Ishikawa (cell line): Measurements from ENCODE around the gene PLEKHG4.

Experiments
- CEBPB ChIP-seq: IDR thresholded peaks from 2 replicates; pipeline ENCODE4 v1.6.1; 2012
- CREB1 ChIP-seq: IDR thresholded peaks from 2 replicates; pipeline ENCODE4 v1.6.1; 2012; ENCODE audit warnings: low read depth
- EGR1 ChIP-seq: IDR thresholded peaks from 2 replicates; pipeline ENCODE4 v1.6.1; 2012
- EP300 ChIP-seq: IDR thresholded peaks from 2 replicates; pipeline ENCODE4 v1.6.1; 2012; ENCODE audit warnings: borderline replicate concordance
- FOXM1 ChIP-seq: IDR thresholded peaks from 2 replicates; pipeline ENCODE4 v1.6.1; 2012; ENCODE audit warnings: low read depth, borderline replicate concordance
- MAX ChIP-seq: IDR thresholded peaks from 2 replicates; pipeline ENCODE4 v1.6.1; 2012
- NFIC ChIP-seq: IDR thresholded peaks from 2 replicates; pipeline ENCODE4 v1.6.1; 2012
- RAD21 ChIP-seq: IDR thresholded peaks from 2 replicates; pipeline ENCODE4 v1.6.1; 2012; ENCODE audit warnings: low read depth
- REST ChIP-seq: IDR thresholded peaks from 2 replicates; pipeline ENCODE4 v1.6.1; 2012; ENCODE audit warnings: low read depth, mild to moderate bottlenecking
- TAF1 ChIP-seq: IDR thresholded peaks from 2 replicates; pipeline ENCODE4 v1.6.1; 2012; ENCODE audit warnings: low read depth, mild to moderate bottlenecking
- TCF12 ChIP-seq: IDR thresholded peaks from 2 replicates; pipeline ENCODE4 v1.6.1; 2012; ENCODE audit warnings: low read depth
- TEAD4 ChIP-seq: IDR thresholded peaks from 2 replicates; pipeline ENCODE4 v1.6.1; 2012
- USF1 ChIP-seq: IDR thresholded peaks from 2 replicates; pipeline ENCODE4 v1.6.1; 2012
- YY1 ChIP-seq: IDR thresholded peaks from 2 replicates; pipeline ENCODE4 v1.6.1; 2012; ENCODE audit warnings: low read depth
- ZBTB7A ChIP-seq: IDR thresholded peaks from 2 replicates; pipeline ENCODE4 v1.6.1; 2012; ENCODE audit warnings: low read depth

PLEKHG4 gene

GRCh38 chr16:67287960-67288359 lies 8.6 kb downstream of the PLEKHG4 start:
- TF ChIP-seq TCF12: no peak
- TF ChIP-seq YY1: no peak
- TF ChIP-seq NFIC: no peak
- no peak for TF ChIP-seq EP300
- no peak for TF ChIP-seq FOXM1
- no peak for TF ChIP-seq MAX
- TF ChIP-seq RAD21: no peak
- no peak for TF ChIP-seq CREB1
- TF ChIP-seq TAF1: no peak
- TF ChIP-seq REST: no peak
- TF ChIP-seq USF1: no peak
- TF ChIP-seq CEBPB: no peak
- TF ChIP-seq EGR1: no peak
- no peak for TF ChIP-seq ZBTB7A
- TF ChIP-seq TEAD4: no peak

- TF ChIP-seq EGR1 (no peak), TAF1 (no peak), CREB1 (no peak), RAD21 (no peak), TEAD4 (no peak), FOXM1 (no peak), EP300 (no peak), YY1 (no peak), MAX (no peak), TCF12 (no peak), CEBPB (no peak), ZBTB7A (no peak), NFIC (no peak), USF1 (no peak), REST (no peak)
Measured at GRCh38 chr16:67291461-67291860, 12.1 kb downstream of the PLEKHG4 start.

DNA sequence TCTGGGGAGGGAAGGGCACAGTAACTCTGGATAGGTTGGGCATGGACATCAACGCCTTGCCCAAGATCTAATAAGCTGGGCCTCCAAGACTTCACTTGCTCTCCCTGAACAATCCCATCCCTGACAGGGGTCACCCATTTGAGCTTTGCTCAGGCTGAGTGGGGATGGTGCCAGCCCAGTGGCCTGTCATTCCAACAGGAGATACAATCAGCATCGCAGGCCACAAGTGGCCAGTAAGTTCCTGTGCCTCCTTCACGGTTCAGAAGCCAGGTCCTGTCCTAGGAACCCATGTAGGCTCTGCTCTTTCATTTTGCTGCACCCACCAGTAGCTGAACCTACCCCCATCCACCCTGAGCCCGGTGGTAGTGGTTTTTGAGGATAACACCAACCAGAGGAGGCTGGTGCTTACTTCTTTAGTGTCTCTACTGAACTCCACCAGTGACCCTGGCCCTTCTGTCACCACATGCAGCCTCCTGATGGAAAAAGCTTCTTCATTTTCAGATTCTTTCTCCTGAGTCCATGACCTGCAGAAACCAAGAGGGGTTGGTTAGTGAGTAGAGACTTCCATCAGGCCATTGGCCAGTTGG lies 14.9 kb downstream of the PLEKHG4 start:
- no peak for TF ChIP-seq NFIC
- no peak for TF ChIP-seq ZBTB7A
- TF ChIP-seq CREB1: no peak
- TF ChIP-seq TCF12: no peak
- TF ChIP-seq RAD21: no peak
- no peak for TF ChIP-seq TEAD4
- no peak for TF ChIP-seq EP300
- no peak for TF ChIP-seq YY1
- TF ChIP-seq USF1: no peak
- TF ChIP-seq TAF1: no peak
- TF ChIP-seq EGR1: no peak

GRCh38 chr16:67294938-67295361 lies 15.6 kb downstream of the PLEKHG4 start:
- TF ChIP-seq YY1 (no peak), EP300 (no peak), CEBPB (no peak), TAF1 (no peak), ZBTB7A (no peak), REST (no peak), NFIC (no peak), TCF12 (no peak), FOXM1 (no peak), MAX (no peak)
